Hepatocyte (in vitro differentiated cells): Measurements from ENCODE around the gene ART1.

Experiments
- CTCF ChIP-seq: fragments of 200-600 bp; sonication (generic); IDR thresholded peaks from 2 replicates; pipeline ENCODE4 v1.5.1; 2016; ENCODE audit warnings: antibody characterized with exemption, mild to moderate bottlenecking; ENCODE audit not compliant: poor library complexity
- EZH2 ChIP-seq: fragments of 200-600 bp; sonication (generic); IDR thresholded peaks from 2 replicates; pipeline ENCODE4 v1.6.1; 2016; ENCODE audit warnings: antibody characterized with exemption, mild to moderate bottlenecking, borderline replicate concordance

GRCh38 chr11:3604167-3604566 is 40.8 kb upstream of the ART1 start:
- TF ChIP-seq CTCF = no peak
- TF ChIP-seq EZH2 = no peak
